ENCODE data around the gene RRP8. TPM values are rescaled to one million over a fixed set of nuclear protein-coding genes. Genes with fewer than 3 reads are reported as not detected.

The RRP8 gene
- total and polyA plus RNA-seq, 3 donors from 2014 or later = 17.5 to 29.6 (median 18.5) TPM

DNA sequence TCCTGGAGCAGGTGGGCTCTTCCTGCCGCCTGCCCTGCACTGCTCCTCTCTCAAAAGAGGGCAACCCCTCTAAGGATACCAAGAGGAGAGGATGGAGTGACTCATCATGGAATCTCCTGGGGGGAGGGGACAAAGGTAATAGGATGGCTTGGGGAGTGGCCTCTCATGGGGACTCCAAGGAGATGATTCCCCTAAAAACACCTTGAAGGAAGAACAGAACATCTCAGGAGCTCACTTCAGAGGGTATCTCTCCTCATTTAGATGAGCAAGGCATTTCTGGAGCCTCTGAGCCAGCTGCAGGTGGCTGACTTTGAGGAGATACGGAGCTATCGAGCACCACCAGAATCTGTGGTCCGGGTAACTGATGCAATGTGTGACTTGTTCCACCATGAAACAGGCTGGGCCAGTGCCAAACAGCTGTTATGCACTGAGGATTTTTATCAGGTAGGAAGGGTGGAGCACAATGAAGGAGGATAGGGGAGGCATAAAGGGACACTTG lies 40.2 kb downstream of the RRP8 start:
- DNase-seq = no peak
- TF ChIP-seq POLR2A (IDR thresholded peaks at IDR 0.05) = no peak
- TF ChIP-seq, protein P1, sequence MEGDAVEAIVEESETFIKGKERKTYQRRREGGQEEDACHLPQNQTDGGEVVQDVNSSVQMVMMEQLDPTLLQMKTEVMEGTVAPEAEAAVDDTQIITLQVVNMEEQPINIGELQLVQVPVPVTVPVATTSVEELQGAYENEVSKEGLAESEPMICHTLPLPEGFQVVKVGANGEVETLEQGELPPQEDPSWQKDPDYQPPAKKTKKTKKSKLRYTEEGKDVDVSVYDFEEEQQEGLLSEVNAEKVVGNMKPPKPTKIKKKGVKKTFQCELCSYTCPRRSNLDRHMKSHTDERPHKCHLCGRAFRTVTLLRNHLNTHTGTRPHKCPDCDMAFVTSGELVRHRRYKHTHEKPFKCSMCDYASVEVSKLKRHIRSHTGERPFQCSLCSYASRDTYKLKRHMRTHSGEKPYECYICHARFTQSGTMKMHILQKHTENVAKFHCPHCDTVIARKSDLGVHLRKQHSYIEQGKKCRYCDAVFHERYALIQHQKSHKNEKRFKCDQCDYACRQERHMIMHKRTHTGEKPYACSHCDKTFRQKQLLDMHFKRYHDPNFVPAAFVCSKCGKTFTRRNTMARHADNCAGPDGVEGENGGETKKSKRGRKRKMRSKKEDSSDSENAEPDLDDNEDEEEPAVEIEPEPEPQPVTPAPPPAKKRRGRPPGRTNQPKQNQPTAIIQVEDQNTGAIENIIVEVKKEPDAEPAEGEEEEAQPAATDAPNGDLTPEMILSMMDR (IDR thresholded peaks at IDR 0.05) = no peak
- H3K36me3 ChIP-seq (ENCODE audit: low read depth, missing control alignments) = no peaks in the 10 kb centered on the region
- no peaks in the 10 kb centered on the region for H3K4me1 ChIP-seq
- H3K4me3 ChIP-seq = no peak overlapping the region
- no peaks in the 10 kb centered on the region for H3K27me3 ChIP-seq
- intact Hi-C loops (cut with DNase I; ENCODE audit: low total_unique reads) = no loop called here
- no peak overlapping the region for H3K27ac ChIP-seq
- 97 to 100% methylated on average over 4 of the region's 4 CpGs for WGBS, 2 donors
- H3K9me3 ChIP-seq = no peaks in the 10 kb centered on the region

DNA sequence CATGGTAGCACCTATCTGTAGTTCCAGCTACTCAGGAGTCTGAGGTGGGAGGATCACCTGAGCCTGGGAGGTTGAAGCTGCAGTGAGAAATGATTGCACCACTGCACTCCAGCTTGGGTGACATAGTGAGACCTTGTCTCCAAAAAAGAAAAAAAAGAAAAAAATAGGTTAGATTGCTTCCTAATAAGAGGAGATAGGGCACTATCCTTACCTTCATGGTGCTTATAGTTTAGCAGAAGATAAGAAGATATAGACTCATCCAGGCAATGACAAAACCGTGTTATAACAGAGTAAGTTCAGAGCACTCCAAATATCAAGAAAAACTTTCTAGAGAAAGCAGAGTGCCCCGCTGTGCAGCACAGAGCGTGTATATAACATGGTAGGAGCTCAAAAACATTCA lies 42.1 kb downstream of the RRP8 start:
- TF ChIP-seq, protein P1 (IDR thresholded peaks at IDR 0.05) = no peak
- no peak for TF ChIP-seq POLR2A (IDR thresholded peaks at IDR 0.05)
- Histone ChIP-seq H3K27me3 (no peaks in the 10 kb centered on the region), H3K36me3 (ENCODE audit: low read depth, missing control alignments) (no peaks in the 10 kb centered on the region), H3K27ac (no peak overlapping the region), H3K9me3 (no peaks in the 10 kb centered on the region), H3K4me1 (no peaks in the 10 kb centered on the region), H3K4me3 (no peak overlapping the region)
- DNase-seq = no peak
- WGBS, 2 donors = 93 to 95% methylated on average over 3 of the region's 3 CpGs
- intact Hi-C loops (cut with DNase I; ENCODE audit: low total_unique reads) = no loop called here

DNA sequence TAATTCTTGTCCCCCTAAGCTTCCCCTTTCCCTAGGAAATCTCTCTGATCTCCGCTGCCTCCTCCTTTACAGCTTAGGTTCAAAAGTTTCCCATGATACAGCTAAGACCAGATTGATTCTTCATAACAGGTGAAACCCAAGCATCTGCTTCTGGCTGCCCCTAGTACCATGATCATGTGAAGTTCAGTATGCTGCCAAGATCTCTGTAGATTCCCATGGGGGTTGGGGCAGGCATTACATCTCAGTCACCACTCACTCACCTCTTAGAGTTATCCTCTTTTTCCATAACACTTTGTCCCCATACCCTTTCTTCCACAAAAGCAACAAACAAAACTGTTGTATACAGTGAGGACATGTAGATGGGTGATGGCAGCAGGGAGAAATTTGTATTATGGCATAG lies 44.0 kb downstream of the RRP8 start:
- H3K27me3 ChIP-seq = no peaks in the 10 kb centered on the region
- DNase-seq = no peak
- TF ChIP-seq, protein P1 (IDR thresholded peaks at IDR 0.05) = no peak
- no peak for TF ChIP-seq POLR2A (IDR thresholded peaks at IDR 0.05)
- H3K9me3 ChIP-seq = no peaks in the 10 kb centered on the region
- WGBS, 2 donors = 94 to 100% methylated on average over 1 of the region's 1 CpG
- H3K27ac ChIP-seq = no peak overlapping the region
- H3K36me3 ChIP-seq (ENCODE audit: low read depth, missing control alignments) = no peaks in the 10 kb centered on the region
- intact Hi-C loops (cut with DNase I; ENCODE audit: low total_unique reads) = no loop called here
- H3K4me3 ChIP-seq = no peak overlapping the region
- no peaks in the 10 kb centered on the region for H3K4me1 ChIP-seq

DNA sequence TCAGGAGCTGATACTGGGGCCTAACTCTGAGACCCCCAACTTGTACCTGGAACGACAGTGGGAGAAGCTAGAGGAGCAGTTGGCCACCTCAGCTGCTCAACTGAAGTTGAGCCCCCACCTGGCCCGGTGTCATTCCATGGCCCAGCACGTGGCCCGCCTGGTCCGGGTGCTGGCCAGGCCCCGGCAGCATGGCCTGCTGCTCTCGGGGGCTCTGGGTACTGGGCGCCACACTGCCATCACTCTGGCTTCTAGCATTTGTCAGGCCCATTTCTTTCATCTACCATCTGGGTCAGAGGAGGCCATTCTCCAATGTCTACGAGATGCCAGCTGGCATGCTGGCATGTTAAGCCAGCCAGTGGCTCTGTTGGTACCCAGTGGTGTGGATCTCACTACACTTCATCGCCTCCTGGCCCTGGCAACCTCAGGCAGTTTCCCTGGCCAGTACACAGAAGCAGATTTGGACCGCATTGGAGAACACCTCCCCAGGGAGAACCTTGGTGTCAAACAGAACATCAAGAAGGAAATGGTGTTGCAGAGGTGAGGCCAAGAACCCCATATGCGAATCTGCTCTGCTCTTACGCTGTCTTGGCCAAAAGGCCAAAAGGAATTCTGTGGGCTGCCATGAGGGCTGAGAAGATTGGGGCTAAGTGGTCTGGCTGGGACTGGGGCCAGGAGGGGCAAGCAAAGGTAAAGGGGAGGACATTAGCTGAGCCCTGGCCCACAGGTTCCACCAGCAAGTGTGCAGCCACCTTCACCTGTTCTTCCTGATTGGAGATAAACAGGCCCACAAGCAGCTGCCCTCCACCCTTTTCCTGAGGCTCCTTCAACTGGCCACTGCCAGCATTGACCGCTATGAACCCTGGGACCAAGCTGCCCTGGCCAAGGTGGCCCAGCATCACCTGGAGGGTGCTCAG lies 45.4 kb downstream of the RRP8 start:
- 92 to 97% methylated on average over 10 to 13 of the region's 14 CpGs for WGBS, 2 donors
- intact Hi-C loops (cut with DNase I; ENCODE audit: low total_unique reads) = no loop called here
- Histone ChIP-seq H3K4me3 (no peak overlapping the region), H3K4me1 (no peaks in the 10 kb centered on the region), H3K27me3 (no peaks in the 10 kb centered on the region), H3K36me3 (ENCODE audit: low read depth, missing control alignments) (no peaks in the 10 kb centered on the region), H3K9me3 (no peaks in the 10 kb centered on the region), H3K27ac (no peak overlapping the region)
- TF ChIP-seq, protein P1 (IDR thresholded peaks at IDR 0.05) = no peak
- no peak for TF ChIP-seq POLR2A (IDR thresholded peaks at IDR 0.05)
- no peak for DNase-seq
